ENCODE measurements around the gene PSME2. TPM values are rescaled to one million over a fixed set of nuclear protein-coding genes. Genes with fewer than 3 reads are reported as not detected.

Gene PSME2
- total and polyA plus RNA-seq, 9 of the 15 experiments (the other 6 are each of a cell fraction or from before 2014, with no cell fraction given), result 111 to 579 (median 159) TPM

DNA sequence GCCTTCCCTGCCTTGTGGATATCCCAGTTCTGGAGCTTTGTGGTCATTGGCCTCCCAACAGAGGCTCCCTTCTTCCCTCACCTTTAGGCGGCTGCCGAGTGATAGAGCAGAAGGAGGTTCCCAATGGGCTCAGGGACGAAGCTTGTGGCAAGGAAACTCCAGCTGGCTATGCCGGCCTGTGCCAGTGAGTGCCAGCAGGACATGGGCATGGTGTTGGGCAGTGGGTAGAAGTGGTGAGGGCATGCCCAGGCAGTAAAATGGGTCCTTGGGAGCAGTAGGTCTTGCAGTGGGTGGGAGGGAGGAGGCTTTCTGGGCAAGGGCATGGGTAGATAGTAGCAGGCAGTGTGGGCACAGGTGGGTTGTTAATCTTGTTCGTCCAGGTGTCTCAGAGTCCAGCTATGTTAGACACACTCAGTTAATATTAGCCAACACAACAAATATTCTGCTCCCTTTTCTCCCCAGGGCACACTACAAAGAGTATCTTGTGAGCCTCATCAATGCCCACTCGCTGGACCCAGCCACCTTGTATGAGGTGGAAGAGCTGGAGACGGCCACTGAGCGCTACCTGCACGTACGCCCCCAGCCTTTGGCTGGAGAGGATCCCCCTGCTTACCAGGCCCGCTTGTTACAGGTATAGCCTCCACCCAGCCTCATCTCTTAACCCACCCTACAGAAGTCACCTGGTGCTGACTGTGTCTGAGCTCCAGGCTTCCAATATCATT, 13.5 kb upstream of the PSME2 start:
- ATAC-seq, result no peak
- no peak for DNase-seq (ENCODE audit: extremely low read depth in 1 of 4, low spot score in 3 of 4)
- CTCF ChIA-PET (ENCODE audit: low intra/inter-chr PET ratio), result interaction anchor here (0.8 kb wide), 1 partner anchor 146 kb away, joined by 4 read pairs; no protein-coding TSS in a partner anchor
- POLR2A ChIA-PET, result interaction anchor here (0.9 to 1.0 kb wide), 2 partner anchors 13 to 19 kb away, joined by 3 to 4 read pairs; partner anchors contain the start of gene PSME2
- H3K4me2 ChIP-seq (ENCODE audit: insufficient read depth, low read length), result 0 out of 2 replicates have a peak overlapping the region, but pooled peaks have one; percentile 37
- 0 out of 2 replicates have a peak, but pooled peaks have one; percentile 32 for TF ChIP-seq HNRNPL (IDR thresholded peaks at IDR 0.05; ENCODE audit: low read depth, low read length)
- TF ChIP-seq HLTF (IDR thresholded peaks at IDR 0.05), result no peak
- no TSS peak for BruUV-seq (replicated peaks)
- no peak for FAIRE-seq
- H3K4me1 ChIP-seq (replicated peaks in 1 of 2; ENCODE audit: control insufficient read depth in 2 of 2, insufficient read depth in 2 of 2, low read length in 2 of 2), result peaks cover 10 to 23% of the 10 kb centered on the region in 2 experiments; a peak in 4 of 5 replicates
- peaks cover 70% of the 10 kb centered on the region; the same call in 2 of the 3 replicates for H3K36me3 ChIP-seq (ENCODE audit: control insufficient read depth, insufficient read depth, low read length)
- no peak overlapping the region for H2AFZ ChIP-seq (ENCODE audit: low read depth, low read length)
- peaks cover 10% of the 10 kb centered on the region; the same call in 2 of the 3 replicates for H3K79me2 ChIP-seq (ENCODE audit: control insufficient read depth, insufficient read depth, low read length)
- no peaks in the 10 kb centered on the region for H4K20me1 ChIP-seq (replicated peaks; ENCODE audit: control insufficient read depth, insufficient read depth, low read length)
- H3K27me3 ChIP-seq (ENCODE audit: control insufficient read depth in 2 of 2, insufficient read depth in 2 of 2, low read length in 2 of 2), result no peaks in the 10 kb centered on the region
- H3K27ac ChIP-seq (ENCODE audit: extremely low read depth, low read depth, low read length), result no peak overlapping the region
- no peak overlapping the region for H3K9ac ChIP-seq (ENCODE audit: insufficient read depth in 1 of 2, low read depth in 2 of 2, low read length in 2 of 2)
- in situ Hi-C loops (cut with MboI), result no loop called here
- WGBS (ENCODE audit: insufficient coverage, low coverage, missing lambda C conversion rate), result 93% methylated on average over 6 of the region's 11 CpGs
- no peak overlapping the region for H3K4me3 ChIP-seq
- intact Hi-C loops (cut with micrococcal nuclease), result no loop called here
- H3K9me1 ChIP-seq (ENCODE audit: control insufficient read depth, insufficient read depth, low read length), result no peaks in the 10 kb centered on the region
- H3K9me3 ChIP-seq (replicated peaks; ENCODE audit: control insufficient read depth, insufficient read depth, low read depth, low read length), result no peaks in the 10 kb centered on the region

DNA sequence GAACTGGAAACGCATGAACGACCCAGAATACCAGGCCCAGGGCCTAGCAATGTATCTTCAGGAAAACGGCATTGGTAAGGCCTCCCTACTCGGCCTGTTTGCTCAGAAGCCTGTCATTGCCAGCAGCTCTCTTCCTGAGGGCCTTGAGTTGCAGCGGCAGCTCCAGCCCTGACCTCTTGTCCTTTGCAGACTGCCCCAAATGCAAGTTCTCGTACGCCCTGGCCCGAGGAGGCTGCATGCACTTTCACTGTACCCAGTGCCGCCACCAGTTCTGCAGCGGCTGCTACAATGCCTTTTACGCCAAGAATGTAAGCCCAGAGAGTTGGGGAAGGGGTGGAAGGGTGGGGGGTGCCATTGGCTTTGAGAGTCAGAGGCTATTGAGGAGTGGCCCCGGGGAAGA, 10.9 kb upstream of the PSME2 start:
- TF ChIP-seq, protein P1, sequence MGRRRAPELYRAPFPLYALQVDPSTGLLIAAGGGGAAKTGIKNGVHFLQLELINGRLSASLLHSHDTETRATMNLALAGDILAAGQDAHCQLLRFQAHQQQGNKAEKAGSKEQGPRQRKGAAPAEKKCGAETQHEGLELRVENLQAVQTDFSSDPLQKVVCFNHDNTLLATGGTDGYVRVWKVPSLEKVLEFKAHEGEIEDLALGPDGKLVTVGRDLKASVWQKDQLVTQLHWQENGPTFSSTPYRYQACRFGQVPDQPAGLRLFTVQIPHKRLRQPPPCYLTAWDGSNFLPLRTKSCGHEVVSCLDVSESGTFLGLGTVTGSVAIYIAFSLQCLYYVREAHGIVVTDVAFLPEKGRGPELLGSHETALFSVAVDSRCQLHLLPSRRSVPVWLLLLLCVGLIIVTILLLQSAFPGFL (CRISPR knock-in tag; IDR thresholded peaks at IDR 0.05), result no peak
- TF ChIP-seq ZNF121 (CRISPR knock-in tag; conservative IDR thresholded peaks at IDR 0.05), result no peak
- no peak for TF ChIP-seq CREBBP (IDR thresholded peaks at IDR 0.05; ENCODE audit: low read depth, low read length)
- no peak for TF ChIP-seq MCM2 (IDR thresholded peaks at IDR 0.05; ENCODE audit: low read depth)
- TF ChIP-seq, protein P2, sequence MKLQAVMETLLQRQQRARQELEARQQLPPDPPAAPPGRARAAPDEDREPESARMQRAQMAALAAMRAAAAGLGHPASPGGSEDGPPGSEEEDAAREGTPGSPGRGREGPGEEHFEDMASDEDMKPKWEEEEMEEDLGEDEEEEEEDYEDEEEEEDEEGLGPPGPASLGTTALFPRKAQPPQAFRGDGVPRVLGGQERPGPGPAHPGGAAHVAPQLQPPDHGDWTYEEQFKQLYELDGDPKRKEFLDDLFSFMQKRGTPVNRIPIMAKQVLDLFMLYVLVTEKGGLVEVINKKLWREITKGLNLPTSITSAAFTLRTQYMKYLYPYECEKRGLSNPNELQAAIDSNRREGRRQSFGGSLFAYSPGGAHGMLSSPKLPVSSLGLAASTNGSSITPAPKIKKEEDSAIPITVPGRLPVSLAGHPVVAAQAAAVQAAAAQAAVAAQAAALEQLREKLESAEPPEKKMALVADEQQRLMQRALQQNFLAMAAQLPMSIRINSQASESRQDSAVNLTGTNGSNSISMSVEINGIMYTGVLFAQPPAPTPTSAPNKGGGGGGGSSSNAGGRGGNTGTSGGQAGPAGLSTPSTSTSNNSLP (IDR thresholded peaks at IDR 0.05; ENCODE audit: borderline replicate concordance, low read depth, low read length), result no peak
- no peak for TF ChIP-seq NCOA1 (IDR thresholded peaks at IDR 0.05; ENCODE audit: low read depth)
- no peak for TF ChIP-seq CREM (IDR thresholded peaks at IDR 0.05; ENCODE audit: low read depth)
- TF ChIP-seq HMG20B (CRISPR knock-in tag; IDR thresholded peaks at IDR 0.05), result no peak
- intact Hi-C loops (cut with micrococcal nuclease) (no loop called here), in situ Hi-C loops (cut with MboI) (no loop called here)
- no peak overlapping the region for H3K4me3 ChIP-seq
- H3K9me1 ChIP-seq (ENCODE audit: control insufficient read depth, insufficient read depth, low read length), result no peaks in the 10 kb centered on the region
- no peak overlapping the region for H3K9ac ChIP-seq (ENCODE audit: insufficient read depth in 1 of 2, low read depth in 2 of 2, low read length in 2 of 2)
- FAIRE-seq (no peak), ATAC-seq (no peak), DNase-seq (ENCODE audit: extremely low read depth in 1 of 4, low spot score in 3 of 4) (no peak)
- H2AFZ ChIP-seq (ENCODE audit: low read depth, low read length), result no peak overlapping the region
- WGBS (ENCODE audit: insufficient coverage, low coverage, missing lambda C conversion rate), result 94% methylated on average over 8 of the region's 12 CpGs
- H3K4me1 ChIP-seq (replicated peaks in 1 of 2; ENCODE audit: control insufficient read depth in 2 of 2, insufficient read depth in 2 of 2, low read length in 2 of 2), result peaks cover 10 to 23% of the 10 kb centered on the region in 2 experiments; a peak in 4 of 5 replicates
- peaks cover 10% of the 10 kb centered on the region; the same call in 2 of the 3 replicates for H3K79me2 ChIP-seq (ENCODE audit: control insufficient read depth, insufficient read depth, low read length)
- H3K27ac ChIP-seq (ENCODE audit: extremely low read depth, low read depth, low read length), result no peak overlapping the region
- H3K36me3 ChIP-seq (ENCODE audit: control insufficient read depth, insufficient read depth, low read length), result peaks cover 58% of the 10 kb centered on the region; the same call in 2 of the 3 replicates
- POLR2A ChIA-PET, result interaction anchor here (0.7 kb wide), 1 partner anchor 11 kb away, joined by 3 read pairs; the partner anchor contains the start of gene PSME2
- no peaks in the 10 kb centered on the region for H3K9me3 ChIP-seq (replicated peaks; ENCODE audit: control insufficient read depth, insufficient read depth, low read depth, low read length)
- CTCF ChIA-PET (ENCODE audit: low intra/inter-chr PET ratio), result no interaction called here
- H4K20me1 ChIP-seq (replicated peaks; ENCODE audit: control insufficient read depth, insufficient read depth, low read length), result no peaks in the 10 kb centered on the region
- no TSS peak for BruUV-seq (replicated peaks)
- H3K4me2 ChIP-seq (ENCODE audit: insufficient read depth, low read length), result no peak overlapping the region
- H3K27me3 ChIP-seq (ENCODE audit: control insufficient read depth in 2 of 2, insufficient read depth in 2 of 2, low read length in 2 of 2), result no peaks in the 10 kb centered on the region

All from K562 (cell line).